Pancreas (tissue), 10 donors: ENCODE data around the gene COMTD1. TPM values are rescaled to one million over a fixed set of nuclear protein-coding genes. Genes with fewer than 3 reads are reported as not detected.

Experiments
- ATAC-seq, 4 donors: fragments of 200-7000 bp; cut with Tn5 transposase; one replicate each; pipeline versions ENCODE4 v1.8.0 to v1.9.1; 2020; ENCODE audit warnings: mild to moderate bottlenecking in 4 of 4, moderate library complexity in 4 of 4
- DNase-seq, 6 donors: peaks; one replicate each; pipeline ENCODE4 v3.0.0-alpha.2; 2020
- FAIRE-seq: peaks from 2 replicates; lab custom pipeline; 2012; peaks lifted over from hg19 to GRCh38; lab: Jason Lieb, UNC
- H3K27ac ChIP-seq, 4 donors: fragments of 200-600 bp; sonication (generic); 1 replicate in 3 of 4; 2 replicates in 1 of 4; pipeline versions ENCODE4 v1.5.0 to v1.8.0; 2020
- H3K27me3 ChIP-seq, 4 donors: fragments of 200-600 bp; one replicate each; pipeline ENCODE4 v1.8.0; 2021
- H3K36me3 ChIP-seq, 3 donors: fragments of 200-600 bp; sonication (generic) in 1 of 3; one replicate each; pipeline versions ENCODE4 v1.5.0 to v1.8.0; 2020 to 2021
- H3K4me1 ChIP-seq, 3 donors: fragments of 200-600 bp; one replicate each; pipeline ENCODE4 v1.8.0; 2021
- H3K4me3 ChIP-seq, 4 donors: fragments of 200-600 bp; sonication (generic) in 2 of 4; one replicate each; pipeline versions ENCODE4 v1.5.0 to v1.8.0; 2020 to 2021
- H3K9me3 ChIP-seq, 4 donors: fragments of 200-600 bp; one replicate each; pipeline ENCODE4 v1.8.0; 2021
- CTCF ChIP-seq, 4 donors: fragments of 200-600 bp; sonication (generic) in 3 of 4; IDR thresholded peaks; one replicate each; pipeline versions ENCODE4 v1.5.0 to v1.8.0; 2021; ENCODE audit warnings: antibody characterized with exemption in 4 of 4
- WGBS, 2 donors: extraction: QIAGEN DNeasy Blood & Tissue Kit; methylation state at CpG; one replicate each; pipeline ENCODE4 v1.1.7; 2013; 5-methylcytosine and 5-hydroxymethylcytosine counted together
- intact Hi-C, 3 donors: fragments of 100-400 bp; cut with DNase I; formaldehyde crosslinking; loops; one replicate each; pipeline versions ENCODE4 v1.11.1 to v1.14.2; 2022
- polyA plus RNA-seq, 2 donors: library from polyadenylated mRNA; stranded (reverse); fragments of 200-250 nt; gene quantifications; one replicate each; pipeline ENCODE4 v1.2.3, GENCODE V29; 2013
- total RNA-seq, 6 donors: library from RNA; stranded (reverse); fragmentation: NEBNext Ultra II Directional in 4 of 6; extraction: Animal tissue kit (Norgen Biotek cat#: 25700) in 4 of 6; gene quantifications; one replicate each; pipeline versions ENCODE4 v1.2.1 to v1.2.4, GENCODE V29; 2021 to 2023
- donor health status: healthy with polysubstance abuse.
- donor health status: DM: no; HTN: no; CAD: no; lungs with moderate emphysema.
- donor health status: DM: no; HTN: no; CAD: no.
- donor health status: control.
- donor health status: control.
- donor health status: Bipolar disorder and iron deficiency.
- donor health status: DM: yes; HTN: yes; CAD: no.
- donor health status: DM: no; HTN: no; CAD: no.
- donor health status: DM: no; HTN: no; CAD: no.
- donor health status: DM: yes; HTN: yes; CAD: no.

The COMTD1 gene
- total and polyA plus RNA-seq, 8 donors = 54.1 to 318 (median 72.5) TPM

- DNase-seq = no peak
- H3K36me3 ChIP-seq = peaks cover 0 to 17% (median 3%) of the 10 kb centered on the region in 3 donors
Observed at GRCh38 chr10:75229971-75230370, 5.8 kb downstream of the COMTD1 start.

DNA sequence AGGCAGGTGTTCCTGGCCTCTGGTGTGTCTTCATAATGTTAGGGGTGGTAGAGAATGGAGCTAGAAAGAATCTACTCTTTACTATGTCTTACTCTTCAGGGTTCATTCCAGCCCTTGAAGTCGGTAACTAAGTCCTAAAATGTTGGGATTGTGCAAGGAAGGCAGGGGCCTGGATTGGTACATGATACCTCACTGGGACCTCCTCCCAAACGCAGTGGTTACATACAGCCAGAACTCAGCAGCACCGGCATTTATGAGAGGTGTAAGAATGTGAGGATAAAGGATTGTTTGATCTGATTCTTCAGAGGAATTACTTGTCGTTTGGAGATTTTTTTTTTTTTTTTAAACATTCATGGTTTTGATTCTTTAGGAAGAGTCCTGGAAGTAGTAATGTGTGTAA, 6.9 kb downstream of the COMTD1 start:
- no peak for DNase-seq
- H3K9me3 ChIP-seq = no peaks in the 10 kb centered on the region
- H3K27me3 ChIP-seq = no peaks in the 10 kb centered on the region
- WGBS, 2 donors = 40 to 45% methylated on average over 4 of the region's 4 CpGs
- H3K4me1 ChIP-seq = peaks cover 28 to 40% (median 29%) of the 10 kb centered on the region in 3 donors
- TF ChIP-seq CTCF (IDR thresholded peaks at IDR 0.05) = no peak
- H3K4me3 ChIP-seq = no peak overlapping the region
- peaks cover 0 to 20% (median 3%) of the 10 kb centered on the region in 3 donors for H3K36me3 ChIP-seq
- no peak overlapping the region for H3K27ac ChIP-seq
- FAIRE-seq = no peak
- intact Hi-C loops = no loop called here
- no peak for ATAC-seq

More at GRCh38 chr10:75229971-75230370, 5.8 kb downstream of the COMTD1 start:
- no peak for FAIRE-seq
- no peak overlapping the region for H3K4me3 ChIP-seq
- no peaks in the 10 kb centered on the region for H3K9me3 ChIP-seq
- no peak overlapping the region for H3K27ac ChIP-seq
- peaks cover 17 to 28% (median 18%) of the 10 kb centered on the region in 3 donors for H3K4me1 ChIP-seq
- H3K27me3 ChIP-seq = no peaks in the 10 kb centered on the region
- WGBS, 2 donors = 82 to 92% methylated on average over 3 of the region's 3 CpGs
- no peak for ATAC-seq
- intact Hi-C loops = loop anchor here in 1 of 3 donors (10.0 kb wide), 1 partner anchor 965 kb away; no protein-coding TSS in a partner anchor
- TF ChIP-seq CTCF (IDR thresholded peaks at IDR 0.05) = no peak

- DNase-seq (no peak), FAIRE-seq (no peak), ATAC-seq (no peak)
- Histone ChIP-seq H3K36me3 (peaks cover 0 to 26% (median 3%) of the 10 kb centered on the region in 3 donors), H3K27ac (no peak overlapping the region), H3K9me3 (no peaks in the 10 kb centered on the region), H3K4me3 (no peak overlapping the region), H3K4me1 (peaks cover 28 to 40% (median 33%) of the 10 kb centered on the region in 3 donors), H3K27me3 (no peaks in the 10 kb centered on the region)
- intact Hi-C loops = no loop called here
- WGBS, 2 donors = 90 to 94% methylated on average over 3 of the region's 3 CpGs
- TF ChIP-seq CTCF (IDR thresholded peaks at IDR 0.05) = no peak
Observed at GRCh38 chr10:75228278-75228677, 7.5 kb downstream of the COMTD1 start.

GRCh38 chr10:75226656-75227055, 9.1 kb downstream of the COMTD1 start:
- peak overlapping the region in 3 of 4 donors; percentile 17 to 73 (median 25) for H3K27ac ChIP-seq
- H3K36me3 ChIP-seq = peaks cover 0 to 34% (median 0%) of the 10 kb centered on the region in 3 donors
- H3K27me3 ChIP-seq = no peaks in the 10 kb centered on the region
- FAIRE-seq (no peak), DNase-seq (no peak), ATAC-seq (no peak)
- TF ChIP-seq CTCF (IDR thresholded peaks at IDR 0.05) = no peak
- 74 to 76% methylated on average over 5 of the region's 5 CpGs for WGBS, 2 donors
- H3K4me1 ChIP-seq = peaks cover 25 to 42% (median 42%) of the 10 kb centered on the region in 3 donors
- H3K9me3 ChIP-seq = no peaks in the 10 kb centered on the region
- no peak overlapping the region for H3K4me3 ChIP-seq
- intact Hi-C loops = no loop called here

DNA sequence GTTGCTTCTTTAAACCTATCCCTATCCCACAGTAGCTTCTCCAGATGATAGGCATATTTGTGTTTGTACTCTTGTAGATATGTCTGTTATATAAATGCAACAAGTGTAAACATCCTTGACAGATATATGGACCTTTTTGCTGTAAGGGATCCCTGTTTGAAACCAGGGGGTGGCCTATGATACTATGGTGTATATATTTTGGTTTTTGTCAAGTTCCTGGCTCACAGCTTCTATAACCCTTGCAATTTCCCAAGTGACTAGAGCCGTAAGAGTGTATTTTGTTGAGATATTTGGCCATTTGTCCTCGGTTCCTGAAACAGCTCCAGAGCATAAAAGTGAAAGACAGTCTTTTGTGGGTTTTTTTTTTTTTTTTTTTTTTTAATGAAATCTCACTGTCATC, 9.7 kb downstream of the COMTD1 start:
- intact Hi-C loops = no loop called here
- peaks cover 0 to 37% (median 5%) of the 10 kb centered on the region in 3 donors for H3K36me3 ChIP-seq
- peaks cover 25 to 42% (median 42%) of the 10 kb centered on the region in 3 donors for H3K4me1 ChIP-seq
- ATAC-seq = no peak
- no peaks in the 10 kb centered on the region for H3K9me3 ChIP-seq
- no peak for FAIRE-seq
- WGBS, 2 donors = 49 to 50% methylated on average over 2 of the region's 2 CpGs
- no peak for TF ChIP-seq CTCF (IDR thresholded peaks at IDR 0.05)
- H3K27ac ChIP-seq = peak overlapping the region; percentile 30 to 73 (median 54)
- DNase-seq = no peak
- no peak overlapping the region for H3K4me3 ChIP-seq
- no peaks in the 10 kb centered on the region for H3K27me3 ChIP-seq
